Measurements from ENCODE around the gene PSMB10.

The PSMB10 gene

DNA sequence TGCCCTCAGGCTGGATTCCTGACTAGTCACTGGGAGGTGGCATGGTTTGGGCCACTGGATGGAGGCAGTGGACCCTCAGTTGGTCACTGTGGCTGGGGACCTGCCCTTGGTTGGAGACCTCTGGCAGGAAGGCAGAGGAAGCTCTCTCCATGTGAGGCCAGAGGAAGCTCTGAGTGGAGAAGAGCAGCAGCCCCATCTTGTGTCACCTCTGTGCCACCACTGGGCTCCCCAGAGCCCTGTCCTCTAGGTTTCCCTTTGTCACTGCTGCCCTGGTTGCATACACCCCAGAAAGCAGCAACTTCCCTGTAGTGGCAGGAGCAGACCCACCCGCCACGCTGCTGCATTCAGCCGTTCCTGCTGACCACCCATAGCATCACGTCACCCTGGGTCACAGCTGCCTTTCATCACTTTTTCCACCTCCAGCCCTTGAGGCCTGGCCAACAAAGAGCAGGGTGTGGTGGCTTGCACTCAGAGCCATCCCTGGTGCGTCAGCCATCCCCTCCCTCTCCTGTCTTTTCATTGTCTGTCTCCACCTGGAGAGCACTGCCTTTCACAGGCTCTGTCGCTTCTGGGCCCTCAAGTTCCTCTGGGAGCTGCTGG is 16.9 kb downstream of the PSMB10 start:
- Histone ChIP-seq H3K14ac (ENCODE audit: low read length in 2 of 2) (no peak overlapping the region), H2BK5ac (ENCODE audit: low read depth, low read length, poor library complexity, severe bottlenecking) (no peak overlapping the region), H3K4me2 (ENCODE audit: low read length, poor library complexity, severe bottlenecking) (no peak overlapping the region), H4K8ac (ENCODE audit: low read length) (no peak overlapping the region), H3K9me3 (ENCODE audit: control insufficient read depth, low read length) (no peaks in the 10 kb centered on the region), H3K79me1 (replicated peaks; ENCODE audit: low read length, poor library complexity, severe bottlenecking) (peaks cover 63% of the 10 kb centered on the region), H2AK5ac (ENCODE audit: low read length, severe bottlenecking) (no peak overlapping the region), H3K4me3 (ENCODE audit: insufficient read depth in 1 of 2, low read depth in 1 of 2, low read length in 2 of 2) (no peak overlapping the region), H3K4me1 (ENCODE audit: control insufficient read depth, insufficient read depth, low read depth, low read length) (peaks cover 26% of the 10 kb centered on the region), H4K91ac (ENCODE audit: low read length) (no peak overlapping the region), H3K18ac (ENCODE audit: low read depth in 1 of 2, low read length in 2 of 2) (no peak overlapping the region), H3K27me3 (ENCODE audit: control insufficient read depth in 1 of 2, insufficient read depth in 1 of 2, low read length in 2 of 2) (no peaks in the 10 kb centered on the region), H3K27ac (ENCODE audit: low read length, poor library complexity, severe bottlenecking) (no peak overlapping the region), H3K9ac (ENCODE audit: low read length) (peak overlapping the region; percentile 36), H3K4ac (ENCODE audit: low read depth in 1 of 2, low read length in 2 of 2) (no peak overlapping the region), H3K36me3 (ENCODE audit: control insufficient read depth in 1 of 2, insufficient read depth in 2 of 2, low read depth in 1 of 2, low read length in 2 of 2) (peaks cover 10 to 70% of the 10 kb centered on the region in 2 experiments), H3K23ac (ENCODE audit: low read length in 2 of 2) (no peak overlapping the region), H2BK12ac (ENCODE audit: low read length in 2 of 2) (no peak overlapping the region), H2AFZ (ENCODE audit: low read depth, low read length) (no peak overlapping the region), H2BK120ac (ENCODE audit: low read depth, low read length) (no peak overlapping the region), H2BK15ac (ENCODE audit: low read depth, poor library complexity, severe bottlenecking) (no peak overlapping the region)
- 86% methylated on average over 6 of the region's 6 CpGs for WGBS
- DNase-seq: no peak

DNA sequence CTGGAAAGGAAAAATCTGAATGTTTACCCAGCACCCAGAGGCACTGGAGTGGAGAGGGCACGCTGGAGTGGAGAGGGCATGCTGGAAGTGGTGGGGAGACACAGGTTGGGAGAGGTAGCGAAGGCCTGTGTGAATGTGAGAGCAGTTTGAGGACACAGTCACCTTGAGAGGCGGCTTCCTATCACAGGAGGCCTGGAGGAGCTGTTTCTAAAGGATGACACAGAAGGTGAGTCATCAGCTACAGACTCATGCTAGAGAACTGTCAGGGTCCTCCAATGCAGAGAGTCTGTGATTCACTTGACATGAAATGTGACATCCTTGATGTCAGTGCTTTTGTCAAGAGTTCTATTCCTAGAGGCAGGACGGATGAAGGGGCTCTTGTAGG is 18.8 kb downstream of the PSMB10 start:
- Histone ChIP-seq H3K27me3 (ENCODE audit: control insufficient read depth in 1 of 2, insufficient read depth in 1 of 2, low read length in 2 of 2) (no peaks in the 10 kb centered on the region), H3K79me1 (replicated peaks; ENCODE audit: low read length, poor library complexity, severe bottlenecking) (peaks cover 59% of the 10 kb centered on the region), H2AK5ac (ENCODE audit: low read length, severe bottlenecking) (no peak overlapping the region), H2BK5ac (ENCODE audit: low read depth, low read length, poor library complexity, severe bottlenecking) (no peak overlapping the region), H3K36me3 (ENCODE audit: control insufficient read depth in 1 of 2, insufficient read depth in 2 of 2, low read depth in 1 of 2, low read length in 2 of 2) (peaks cover 8 to 56% of the 10 kb centered on the region in 2 experiments), H3K4me3 (ENCODE audit: insufficient read depth in 1 of 2, low read depth in 1 of 2, low read length in 2 of 2) (no peak overlapping the region), H2BK15ac (ENCODE audit: low read depth, poor library complexity, severe bottlenecking) (no peak overlapping the region), H3K9ac (ENCODE audit: low read length) (peak overlapping the region; percentile 33), H3K4me2 (ENCODE audit: low read length, poor library complexity, severe bottlenecking) (no peak overlapping the region), H2BK12ac (ENCODE audit: low read length in 2 of 2) (no peak overlapping the region), H3K4ac (ENCODE audit: low read depth in 1 of 2, low read length in 2 of 2) (no peak overlapping the region), H2AFZ (ENCODE audit: low read depth, low read length) (no peak overlapping the region), H3K27ac (ENCODE audit: low read length, poor library complexity, severe bottlenecking) (peak overlapping the region; percentile 36), H4K8ac (ENCODE audit: low read length) (no peak overlapping the region), H3K18ac (ENCODE audit: low read depth in 1 of 2, low read length in 2 of 2) (no peak overlapping the region), H4K91ac (ENCODE audit: low read length) (peak overlapping the region; percentile 28), H3K4me1 (ENCODE audit: control insufficient read depth, insufficient read depth, low read depth, low read length) (peaks cover 26% of the 10 kb centered on the region), H3K14ac (ENCODE audit: low read length in 2 of 2) (peak overlapping the region in 1 of 2 experiments; percentile 67), H3K9me3 (ENCODE audit: control insufficient read depth, low read length) (no peaks in the 10 kb centered on the region), H3K23ac (ENCODE audit: low read length in 2 of 2) (no peak overlapping the region), H2BK120ac (ENCODE audit: low read depth, low read length) (no peak overlapping the region)
- peak; percentile 93 for DNase-seq
- WGBS: 23% methylated on average over 4 of the region's 4 CpGs

DNA sequence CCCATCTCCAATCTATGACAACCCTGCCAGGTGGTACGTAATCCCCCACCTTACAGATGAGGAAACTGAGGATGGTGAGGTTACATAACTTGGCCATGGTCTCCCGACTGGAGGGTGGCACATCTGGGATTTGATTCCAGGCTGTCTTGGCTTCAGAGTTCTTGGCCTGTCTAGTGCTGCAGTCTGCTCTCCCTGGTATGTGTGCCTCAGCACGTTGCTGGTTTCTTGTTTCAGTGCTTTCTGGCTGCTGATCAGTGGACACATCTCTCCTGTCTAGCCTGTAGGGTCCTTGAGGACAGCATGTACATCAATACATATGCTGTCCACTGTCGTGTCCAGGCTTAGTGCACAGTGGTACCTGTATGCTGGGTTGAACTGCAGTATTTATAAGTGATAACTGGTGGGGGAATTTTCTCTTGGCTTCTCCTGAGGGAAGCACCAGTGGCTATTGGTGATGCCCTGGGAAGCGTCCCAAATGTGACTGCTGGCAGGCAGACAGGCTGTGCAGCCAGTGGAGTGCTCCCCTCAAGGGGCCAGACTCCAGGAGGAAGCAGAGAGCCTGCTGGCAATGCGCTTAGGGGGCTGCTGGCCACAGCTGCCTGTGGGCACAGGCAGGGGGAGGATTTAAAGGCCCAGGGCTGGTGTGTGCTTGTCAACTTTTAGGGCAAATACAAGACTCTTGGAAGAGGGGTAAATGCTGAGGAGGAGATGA is 19.4 kb downstream of the PSMB10 start:
- Histone ChIP-seq H3K79me1 (replicated peaks; ENCODE audit: low read length, poor library complexity, severe bottlenecking) (peaks cover 55% of the 10 kb centered on the region), H3K4me1 (ENCODE audit: control insufficient read depth, insufficient read depth, low read depth, low read length) (peaks cover 26% of the 10 kb centered on the region), H3K4me2 (ENCODE audit: low read length, poor library complexity, severe bottlenecking) (no peak overlapping the region), H2BK15ac (ENCODE audit: low read depth, poor library complexity, severe bottlenecking) (no peak overlapping the region), H3K9ac (ENCODE audit: low read length) (peak overlapping the region; percentile 33), H3K27me3 (ENCODE audit: control insufficient read depth in 1 of 2, insufficient read depth in 1 of 2, low read length in 2 of 2) (no peaks in the 10 kb centered on the region), H3K14ac (ENCODE audit: low read length in 2 of 2) (no peak overlapping the region), H4K91ac (ENCODE audit: low read length) (peak overlapping the region; percentile 28), H2AFZ (ENCODE audit: low read depth, low read length) (no peak overlapping the region), H3K27ac (ENCODE audit: low read length, poor library complexity, severe bottlenecking) (peak overlapping the region; percentile 36), H3K9me3 (ENCODE audit: control insufficient read depth, low read length) (no peaks in the 10 kb centered on the region), H4K8ac (ENCODE audit: low read length) (no peak overlapping the region), H3K4ac (ENCODE audit: low read depth in 1 of 2, low read length in 2 of 2) (no peak overlapping the region), H3K4me3 (ENCODE audit: insufficient read depth in 1 of 2, low read depth in 1 of 2, low read length in 2 of 2) (no peak overlapping the region), H2AK5ac (ENCODE audit: low read length, severe bottlenecking) (no peak overlapping the region), H3K18ac (ENCODE audit: low read depth in 1 of 2, low read length in 2 of 2) (no peak overlapping the region), H2BK5ac (ENCODE audit: low read depth, low read length, poor library complexity, severe bottlenecking) (no peak overlapping the region), H2BK12ac (ENCODE audit: low read length in 2 of 2) (peak overlapping the region in 1 of 2 experiments; percentile 4), H3K36me3 (ENCODE audit: control insufficient read depth in 1 of 2, insufficient read depth in 2 of 2, low read depth in 1 of 2, low read length in 2 of 2) (peaks cover 10 to 55% of the 10 kb centered on the region in 2 experiments), H3K23ac (ENCODE audit: low read length in 2 of 2) (no peak overlapping the region), H2BK120ac (ENCODE audit: low read depth, low read length) (no peak overlapping the region)
- DNase-seq: no peak
- WGBS: 71% methylated on average over 6 of the region's 6 CpGs

DNA sequence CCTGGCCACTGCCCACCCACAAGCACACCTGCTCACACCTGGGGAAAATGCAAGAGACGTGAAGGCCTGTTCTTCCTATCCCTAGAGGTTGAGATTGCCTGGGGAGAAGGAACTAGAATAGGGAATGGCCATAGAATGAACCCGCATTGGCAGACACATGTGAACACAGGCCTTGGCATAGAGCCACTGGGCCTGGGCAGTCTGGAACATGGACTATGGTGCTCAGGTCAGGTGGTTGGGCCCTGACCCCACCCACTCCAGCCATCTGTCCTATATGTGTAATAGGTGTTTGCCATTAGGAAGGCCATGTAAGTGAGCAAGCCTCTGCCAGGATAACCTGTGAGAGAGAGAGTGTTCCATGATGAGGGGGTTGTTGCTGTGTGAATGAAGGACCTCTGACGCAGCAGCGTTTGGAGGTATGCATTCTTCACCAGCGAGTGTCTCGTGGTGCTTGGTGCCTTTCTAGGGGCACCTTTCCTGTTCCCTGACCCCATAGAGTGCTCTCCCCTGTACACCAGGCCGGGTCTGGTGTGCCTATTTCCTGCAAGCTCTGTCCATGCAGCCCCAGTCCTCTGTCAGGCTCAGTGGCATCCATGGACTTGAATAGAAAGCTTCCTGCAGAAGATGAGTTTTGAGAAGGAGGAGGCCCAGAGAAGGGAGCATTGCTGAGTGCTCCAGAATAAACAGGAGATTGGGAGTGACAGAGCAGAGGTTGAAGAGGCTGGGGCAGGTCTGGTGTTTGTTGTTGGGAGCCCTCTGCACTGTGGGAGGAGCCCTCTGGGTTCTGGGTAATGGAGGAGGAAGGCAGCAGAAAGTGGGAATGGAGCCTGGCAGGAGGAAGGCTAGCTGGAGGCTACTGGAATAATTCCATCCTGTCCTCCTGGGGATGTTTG is 20.6 kb downstream of the PSMB10 start:
- no peak overlapping the region for H2AFZ ChIP-seq (ENCODE audit: low read depth, low read length)
- H3K27ac ChIP-seq (ENCODE audit: low read length, poor library complexity, severe bottlenecking): no peak overlapping the region
- no peak overlapping the region for H3K9ac ChIP-seq (ENCODE audit: low read length)
- H3K4ac ChIP-seq (ENCODE audit: low read depth in 1 of 2, low read length in 2 of 2): no peak overlapping the region
- H3K79me1 ChIP-seq (replicated peaks; ENCODE audit: low read length, poor library complexity, severe bottlenecking): peaks cover 57% of the 10 kb centered on the region
- H4K91ac ChIP-seq (ENCODE audit: low read length): no peak overlapping the region
- H3K18ac ChIP-seq (ENCODE audit: low read depth in 1 of 2, low read length in 2 of 2): peak overlapping the region in 1 of 2 experiments; percentile 42
- H3K4me1 ChIP-seq (ENCODE audit: control insufficient read depth, insufficient read depth, low read depth, low read length): peaks cover 26% of the 10 kb centered on the region
- peaks cover 22 to 64% of the 10 kb centered on the region in 2 experiments for H3K36me3 ChIP-seq (ENCODE audit: control insufficient read depth in 1 of 2, insufficient read depth in 2 of 2, low read depth in 1 of 2, low read length in 2 of 2)
- H3K27me3 ChIP-seq (ENCODE audit: control insufficient read depth in 1 of 2, insufficient read depth in 1 of 2, low read length in 2 of 2): no peaks in the 10 kb centered on the region
- DNase-seq: no peak
- no peak overlapping the region for H3K14ac ChIP-seq (ENCODE audit: low read length in 2 of 2)
- H2BK15ac ChIP-seq (ENCODE audit: low read depth, poor library complexity, severe bottlenecking): no peak overlapping the region
- H3K4me3 ChIP-seq (ENCODE audit: insufficient read depth in 1 of 2, low read depth in 1 of 2, low read length in 2 of 2): no peak overlapping the region
- H2BK5ac ChIP-seq (ENCODE audit: low read depth, low read length, poor library complexity, severe bottlenecking): no peak overlapping the region
- H3K4me2 ChIP-seq (ENCODE audit: low read length, poor library complexity, severe bottlenecking): no peak overlapping the region
- no peak overlapping the region for H4K8ac ChIP-seq (ENCODE audit: low read length)
- no peak overlapping the region for H2BK12ac ChIP-seq (ENCODE audit: low read length in 2 of 2)
- no peak overlapping the region for H2AK5ac ChIP-seq (ENCODE audit: low read length, severe bottlenecking)
- no peak overlapping the region for H2BK120ac ChIP-seq (ENCODE audit: low read depth, low read length)
- 64% methylated on average over 7 of the region's 7 CpGs for WGBS
- no peak overlapping the region for H3K23ac ChIP-seq (ENCODE audit: low read length in 2 of 2)
- H3K9me3 ChIP-seq (ENCODE audit: control insufficient read depth, low read length): no peaks in the 10 kb centered on the region

All from mesenchymal stem cell (in vitro differentiated cells and primary cell).